ENCODE measurements around the gene AVP.
"Not testable (repeated sequence)": the region's sequence is repeated elsewhere in the genome, so short reads cannot be mapped to it uniquely, and the experiment has no call there.

AVP gene

GRCh38 chr20:3082955-3083952 is 1.3 kb downstream of the AVP start:
- no peak for DNase-seq (ENCODE audit: low spot score)

- peak; percentile 63 for DNase-seq (ENCODE audit: low spot score)
Observed at GRCh38 chr20:3082306-3082951, 2.1 kb downstream of the AVP start.

GRCh38 chr20:3081641-3082040 is 2.9 kb downstream of the AVP start:
- no peak for DNase-seq (ENCODE audit: low spot score)

- DNase-seq (ENCODE audit: low spot score), result no peak
Observed at GRCh38 chr20:3080939-3081388, 3.6 kb downstream of the AVP start.

DNA sequence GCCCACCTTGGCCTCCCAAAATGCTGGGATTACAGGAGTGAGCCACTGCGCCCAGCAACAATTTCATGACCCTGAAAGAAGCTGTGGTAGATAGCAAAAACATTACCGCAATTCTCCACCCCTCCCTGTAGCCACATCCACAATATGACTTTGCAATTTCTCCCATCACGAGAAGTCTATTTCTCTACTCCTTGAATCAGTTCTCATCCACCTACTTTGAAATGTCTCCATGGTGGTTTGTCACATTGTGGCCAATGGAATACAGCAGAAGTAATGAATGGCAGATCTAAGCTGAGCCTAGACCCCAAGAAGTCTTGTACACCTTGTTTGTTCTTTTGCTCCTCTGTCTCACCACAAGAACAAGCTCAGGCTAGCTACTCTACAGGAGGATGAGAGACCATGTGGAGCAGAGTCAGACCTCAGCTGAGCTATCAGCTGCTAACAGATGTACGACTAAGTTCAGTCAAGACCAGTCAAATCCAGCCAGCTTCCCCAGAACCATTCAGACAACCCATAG is 6.8 kb downstream of the AVP start:
- DNase-seq (ENCODE audit: low spot score), result no peak

DNA sequence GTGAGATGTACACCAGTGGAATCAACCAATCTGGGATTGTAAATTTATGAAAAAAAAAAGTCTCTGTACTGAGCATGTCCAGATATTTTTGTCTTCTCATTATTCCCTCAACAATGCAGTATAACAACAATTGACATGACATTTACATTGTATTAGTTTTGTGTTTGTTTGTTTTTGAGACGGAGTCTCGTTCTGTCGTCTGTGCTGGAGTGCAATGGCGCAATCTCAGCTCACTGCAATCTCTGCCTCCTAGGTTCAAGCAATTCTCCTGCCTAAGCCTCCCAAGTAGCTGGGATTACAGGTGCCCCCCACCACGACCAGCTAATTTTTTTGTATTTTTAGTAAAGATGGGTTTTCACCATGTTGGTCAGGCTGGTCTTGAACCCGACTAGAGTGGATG is 9.2 kb downstream of the AVP start:
- DNase-seq (ENCODE audit: low spot score), result not testable (repeated sequence)

- no peak for DNase-seq (ENCODE audit: low spot score)
Observed at GRCh38 chr20:3074812-3075211, 9.7 kb downstream of the AVP start.

- not testable (repeated sequence) for DNase-seq (ENCODE audit: low spot score)
Observed at GRCh38 chr20:3073251-3073643, 11.3 kb downstream of the AVP start.

- DNase-seq (ENCODE audit: low spot score), result no peak
Observed at GRCh38 chr20:3072530-3073250, 11.8 kb downstream of the AVP start.

- no peak for DNase-seq (ENCODE audit: low spot score)
Observed at GRCh38 chr20:3071610-3072529, 12.7 kb downstream of the AVP start, which contains the start of gene OXT. TSS of gene OXT (plus strand) at chr20:3071620. CDS start at chr20:3071656, 36 bp downstream.

DNA sequence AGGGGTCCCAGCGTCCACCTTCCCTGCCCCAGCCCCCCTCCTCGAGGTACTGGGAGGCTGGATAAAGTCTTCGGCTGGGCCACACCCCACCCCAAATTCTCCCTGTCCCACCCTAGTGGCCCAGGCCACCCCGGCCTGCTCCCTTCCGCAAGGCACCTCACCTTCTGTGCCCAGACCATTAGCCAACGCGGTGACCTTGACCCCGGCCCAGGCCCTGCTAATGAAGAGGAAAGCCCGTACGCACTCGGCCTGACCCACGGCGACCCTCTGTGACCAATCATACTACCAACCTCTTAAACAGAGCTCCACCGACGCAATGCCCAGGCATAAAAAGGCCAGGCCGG is 13.3 kb downstream of the AVP start:
- DNase-seq (ENCODE audit: low spot score), result no peak

DNA sequence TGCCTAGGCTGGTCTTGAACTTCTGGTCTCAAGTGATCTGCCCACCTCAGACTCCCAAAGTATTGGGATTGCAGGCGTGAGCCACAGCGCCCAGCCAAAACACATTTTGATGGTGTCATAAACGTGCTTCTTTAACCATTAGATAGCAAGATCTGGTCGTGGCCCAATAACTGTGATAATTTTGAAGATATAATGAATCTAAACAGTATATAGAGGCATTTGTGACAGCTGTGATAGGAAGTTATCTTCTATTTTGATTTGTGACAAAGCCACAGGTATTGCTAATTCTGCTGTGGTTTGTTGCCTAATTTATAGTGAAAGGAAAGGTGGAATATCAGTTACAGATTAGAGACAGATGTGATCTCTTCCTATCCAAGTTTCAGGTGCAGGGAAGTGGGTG is 13.8 kb downstream of the AVP start:
- DNase-seq (ENCODE audit: low spot score), result no peak

DNA sequence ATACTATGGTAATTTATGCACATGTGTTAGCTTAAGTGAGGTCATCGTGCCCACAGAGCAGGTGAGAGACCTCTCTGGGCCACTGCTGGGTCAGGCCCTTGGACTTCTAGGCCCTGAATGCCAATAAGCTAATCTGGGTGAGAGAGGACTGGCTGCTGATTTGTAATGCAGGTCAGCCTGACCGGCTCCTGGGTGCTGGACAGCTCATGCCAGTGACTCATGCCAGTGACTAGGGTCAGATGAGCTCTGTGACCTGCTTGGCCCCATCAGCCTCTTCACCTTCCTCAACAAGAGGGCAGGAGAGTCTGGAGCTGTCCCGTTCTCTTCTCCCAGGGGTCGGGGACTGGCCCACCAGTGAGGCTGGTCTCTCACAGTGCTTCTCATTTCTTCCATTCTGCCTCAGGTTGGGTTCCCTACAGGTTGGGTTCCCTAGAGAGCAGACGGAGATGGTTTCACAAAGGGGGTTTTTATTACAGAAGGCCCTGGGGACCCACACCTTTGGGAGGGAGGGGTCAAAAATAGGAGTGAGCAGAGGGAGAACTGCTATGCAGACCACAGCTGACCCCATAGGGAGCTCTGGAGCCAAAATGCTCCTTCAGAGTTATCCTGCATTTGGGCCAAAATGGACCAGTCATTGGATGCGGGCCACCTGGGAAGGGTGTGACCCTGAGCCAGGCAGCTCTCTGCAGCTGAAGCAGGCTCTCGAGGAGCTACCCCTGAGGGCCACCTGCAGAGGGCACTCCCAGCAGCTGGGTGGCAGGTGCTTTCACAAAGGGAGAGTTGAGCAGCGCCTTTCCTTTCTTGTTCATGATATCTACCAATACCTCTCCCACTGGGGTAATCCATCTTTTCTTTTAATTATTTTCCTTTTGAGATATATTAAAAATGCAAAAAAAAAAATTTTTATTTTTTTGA is 15.3 kb downstream of the AVP start:
- no peak for DNase-seq (ENCODE audit: low spot score)

DNA sequence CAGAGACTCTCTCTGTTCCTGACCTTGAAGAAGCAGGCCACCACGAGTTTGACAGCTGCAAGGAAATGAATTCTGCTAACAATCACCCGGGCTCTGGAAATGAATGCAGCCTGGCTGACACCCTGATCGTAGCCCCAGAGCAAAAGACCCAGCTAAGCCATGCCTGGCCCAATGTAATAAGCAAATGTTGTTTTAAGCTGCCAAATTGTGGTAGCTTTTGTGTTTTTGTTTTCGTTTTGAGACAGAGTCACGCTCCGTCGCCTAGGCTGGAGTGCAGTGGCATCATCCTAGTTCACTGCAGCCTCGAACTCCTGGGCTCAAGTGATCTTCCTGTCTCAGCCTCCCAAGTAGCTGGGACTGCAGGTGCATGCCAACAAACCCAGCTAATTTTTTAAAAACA is 16.4 kb downstream of the AVP start:
- DNase-seq (ENCODE audit: low spot score), result no peak

GRCh38 chr20:3067139-3068014 is 17.1 kb downstream of the AVP start:
- DNase-seq (ENCODE audit: low spot score), result no peak

DNA sequence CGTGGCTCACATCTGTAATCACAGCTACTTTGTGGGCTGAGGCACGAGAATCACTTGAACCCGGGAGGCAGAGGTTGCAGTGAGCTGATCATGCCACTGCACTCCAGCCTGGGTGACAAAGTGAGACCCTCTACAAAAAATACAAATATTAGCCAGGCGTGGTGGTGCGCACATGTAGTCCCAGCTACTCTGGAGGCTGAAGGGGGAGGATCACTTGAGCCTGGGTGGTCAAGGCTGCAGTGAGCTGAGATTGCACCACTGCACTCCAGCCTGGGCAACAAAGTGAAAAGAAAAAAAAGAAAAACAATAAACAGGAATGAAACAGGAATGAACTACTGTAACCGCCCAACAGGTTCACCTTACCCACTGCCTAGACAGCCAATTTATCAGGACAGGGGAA is 20.4 kb downstream of the AVP start:
- not testable (repeated sequence) for DNase-seq (ENCODE audit: low spot score)

- DNase-seq (ENCODE audit: low spot score), result no peak
Observed at GRCh38 chr20:3059489-3059888, 25.0 kb downstream of the AVP start.

- DNase-seq (ENCODE audit: low spot score), result no peak
Observed at GRCh38 chr20:3051385-3052019, 33.0 kb downstream of the AVP start.
